Epithelial cell of proximal tubule (primary cell): Measurements from ENCODE around the gene CILP2. TPM values are rescaled to one million over a fixed set of nuclear protein-coding genes. Genes with fewer than 3 reads are reported as not detected.

ENCODE experiments used
- DNase-seq: peaks from one replicate; pipeline ENCODE4 v3.0.0-alpha.2; 2011; ENCODE audit warnings: low read depth
- H3K4me3 ChIP-seq: 2 replicates; pipeline ENCODE4 v1.5.1; 2011; ENCODE audit warnings: low read depth, mild to moderate bottlenecking, low read length
- total RNA-seq: library from RNA; depleted of rRNA; stranded (reverse); fragments of >200 nt; gene quantifications from 2 replicates; pipeline ENCODE4 v1.2.3, GENCODE V29; 2015
- TF ChIP-seq, protein P1 (sequence below): conservative IDR thresholded peaks from 2 replicates; pipeline ENCODE4 v1.5.1; 2012; ENCODE audit warnings: low read depth, mild to moderate bottlenecking, low read length

Gene CILP2
- total RNA-seq, 1 donor from 2014 or later: 0.06 TPM

DNA sequence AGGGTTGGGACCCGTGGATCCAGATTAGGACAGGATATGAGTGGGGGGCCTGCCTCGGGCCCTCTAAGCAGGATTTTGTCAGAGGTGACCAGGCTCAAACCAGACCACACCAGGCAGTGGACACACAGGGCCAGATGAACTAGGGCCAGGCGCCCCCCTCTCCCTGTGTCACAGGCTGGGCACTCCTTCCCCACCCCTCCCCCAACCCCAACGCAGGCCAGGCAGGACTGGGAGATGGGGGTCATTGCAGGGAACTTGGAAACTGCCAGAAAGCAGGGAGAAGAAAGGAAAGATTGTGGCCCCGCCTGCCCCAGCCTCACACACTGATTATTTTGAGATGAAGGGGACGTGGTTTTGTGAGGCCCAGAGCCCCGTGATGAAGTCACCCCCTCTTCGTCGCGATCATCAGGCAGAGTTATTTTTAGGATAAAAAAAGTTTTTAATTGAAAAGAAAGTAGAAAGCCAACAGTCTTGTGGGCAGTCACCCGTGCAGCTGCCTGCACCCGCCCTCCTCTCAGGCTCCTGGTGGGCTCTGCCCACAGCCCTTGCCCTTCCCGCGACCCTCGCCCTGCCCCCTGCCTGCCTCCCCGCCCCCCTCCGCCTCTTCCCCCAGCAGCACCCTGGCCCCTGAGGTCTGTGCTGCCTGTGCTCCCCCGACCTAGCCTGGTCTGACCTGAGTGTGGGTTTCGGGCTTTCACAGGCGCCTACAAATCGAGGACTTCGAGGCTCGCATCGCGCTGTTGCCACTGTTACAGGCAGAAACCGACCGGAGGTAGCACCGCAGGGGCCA is 11.3 kb upstream of the CILP2 start:
- no peak overlapping the region for H3K4me3 ChIP-seq
- no peak for DNase-seq
- TF ChIP-seq, protein P1, sequence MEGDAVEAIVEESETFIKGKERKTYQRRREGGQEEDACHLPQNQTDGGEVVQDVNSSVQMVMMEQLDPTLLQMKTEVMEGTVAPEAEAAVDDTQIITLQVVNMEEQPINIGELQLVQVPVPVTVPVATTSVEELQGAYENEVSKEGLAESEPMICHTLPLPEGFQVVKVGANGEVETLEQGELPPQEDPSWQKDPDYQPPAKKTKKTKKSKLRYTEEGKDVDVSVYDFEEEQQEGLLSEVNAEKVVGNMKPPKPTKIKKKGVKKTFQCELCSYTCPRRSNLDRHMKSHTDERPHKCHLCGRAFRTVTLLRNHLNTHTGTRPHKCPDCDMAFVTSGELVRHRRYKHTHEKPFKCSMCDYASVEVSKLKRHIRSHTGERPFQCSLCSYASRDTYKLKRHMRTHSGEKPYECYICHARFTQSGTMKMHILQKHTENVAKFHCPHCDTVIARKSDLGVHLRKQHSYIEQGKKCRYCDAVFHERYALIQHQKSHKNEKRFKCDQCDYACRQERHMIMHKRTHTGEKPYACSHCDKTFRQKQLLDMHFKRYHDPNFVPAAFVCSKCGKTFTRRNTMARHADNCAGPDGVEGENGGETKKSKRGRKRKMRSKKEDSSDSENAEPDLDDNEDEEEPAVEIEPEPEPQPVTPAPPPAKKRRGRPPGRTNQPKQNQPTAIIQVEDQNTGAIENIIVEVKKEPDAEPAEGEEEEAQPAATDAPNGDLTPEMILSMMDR: no peak

DNA sequence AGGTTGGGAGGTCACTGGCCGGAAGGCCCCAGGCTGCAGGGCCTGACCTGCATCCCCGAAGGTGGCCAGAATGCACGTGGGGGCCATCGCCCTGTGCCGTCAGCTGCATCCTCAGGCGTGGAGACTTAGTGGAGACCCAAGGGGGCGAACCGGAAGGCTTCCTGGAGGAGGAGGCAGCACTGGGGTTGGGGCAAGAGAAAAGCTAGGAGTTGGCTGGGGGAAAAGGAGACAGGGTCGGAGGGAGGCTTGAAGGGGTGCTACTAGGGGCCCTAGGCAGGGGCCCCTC is 10.8 kb upstream of the CILP2 start:
- H3K4me3 ChIP-seq: no peak overlapping the region
- TF ChIP-seq, protein P1: no peak
- no peak for DNase-seq

DNA sequence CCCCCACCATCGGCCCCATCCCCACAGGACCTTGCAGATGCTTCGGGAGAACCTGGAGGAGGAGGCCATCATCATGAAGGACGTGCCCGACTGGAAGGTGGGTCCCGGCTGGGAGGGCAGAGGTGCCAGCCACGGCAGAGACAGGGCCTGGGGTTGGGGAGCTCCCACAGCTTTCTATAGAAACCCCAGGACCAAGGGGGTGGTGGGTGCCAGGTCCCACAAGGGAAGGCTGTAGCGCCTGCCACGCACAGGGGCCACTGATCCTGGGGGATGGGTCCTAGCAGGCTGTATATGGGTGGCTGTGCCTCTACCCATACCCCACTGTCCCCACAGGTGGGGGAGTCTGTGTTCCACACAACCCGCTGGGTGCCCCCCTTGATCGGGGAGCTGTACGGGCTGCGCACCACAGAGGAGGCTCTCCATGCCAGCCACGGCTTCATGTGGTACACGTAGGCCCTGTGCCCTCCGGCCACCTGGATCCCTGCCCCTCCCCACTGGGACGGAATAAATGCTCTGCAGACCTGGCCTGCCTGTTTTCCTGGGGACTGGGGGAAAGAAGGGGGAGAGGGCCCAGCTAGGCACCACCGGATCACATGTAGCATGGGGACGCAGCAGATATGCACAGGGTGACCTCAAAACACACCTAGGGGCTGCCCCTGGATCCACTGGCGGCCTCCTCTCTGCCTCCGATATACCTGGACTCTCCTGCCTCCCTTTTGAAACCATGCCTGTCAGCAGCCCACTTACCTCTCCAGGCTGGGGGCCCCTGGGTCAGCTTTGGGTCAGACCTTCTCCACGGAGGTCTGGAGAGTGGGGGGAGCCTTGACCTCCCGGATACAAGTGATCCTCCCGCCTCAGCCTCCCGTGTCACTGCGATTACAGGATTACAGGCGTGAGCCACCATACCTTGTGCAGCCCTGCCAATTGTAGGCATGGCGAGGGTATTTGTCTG is 10.1 kb upstream of the CILP2 start:
- TF ChIP-seq, protein P1: no peak
- no peak overlapping the region for H3K4me3 ChIP-seq
- DNase-seq: no peak

DNA sequence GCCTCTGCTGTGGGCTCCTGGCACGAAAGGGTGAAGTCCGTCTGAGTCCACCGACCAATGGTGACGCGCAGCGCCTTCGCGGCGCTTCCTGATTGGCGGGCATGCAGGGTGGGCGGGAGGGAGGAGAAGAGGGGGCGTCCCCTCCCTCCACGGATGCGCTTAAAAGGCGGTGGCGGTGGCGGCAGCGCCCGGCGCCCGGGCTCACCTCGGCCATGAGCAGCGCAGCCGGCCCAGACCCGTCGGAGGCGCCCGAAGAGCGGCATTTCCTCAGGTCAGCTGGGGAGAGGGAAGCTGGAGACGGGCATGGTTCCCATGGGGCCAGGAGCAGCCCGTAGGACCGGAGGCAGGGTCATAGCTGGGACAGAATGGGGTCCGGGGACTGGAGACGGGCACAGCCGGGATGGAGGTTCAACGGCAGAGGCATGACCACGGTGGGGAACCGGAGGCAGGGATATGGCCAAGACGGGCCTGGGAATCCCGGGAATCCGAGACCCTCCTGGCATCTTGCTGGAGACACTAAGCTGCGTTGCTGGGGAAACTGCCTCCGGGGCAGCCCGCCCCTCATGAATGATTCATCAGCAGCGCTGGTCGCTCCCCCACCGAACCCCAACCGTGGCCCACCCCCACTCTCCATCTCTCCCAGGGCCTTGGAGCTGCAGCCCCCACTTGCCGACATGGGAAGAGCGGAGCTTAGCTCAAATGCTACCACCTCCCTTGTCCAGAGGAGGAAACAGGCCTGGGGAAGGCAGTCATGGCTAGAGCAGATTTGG is 9.2 kb upstream of the CILP2 start, which contains the start of gene YJEFN3:
TSS of gene YJEFN3 (plus strand) at position 191 of the 770 bp plus-strand sequence. CDS start at position 213, 22 bp downstream.
- no peak for DNase-seq
- TF ChIP-seq, protein P1: no peak
- H3K4me3 ChIP-seq: no peak within 1 kb of the TSS

DNA sequence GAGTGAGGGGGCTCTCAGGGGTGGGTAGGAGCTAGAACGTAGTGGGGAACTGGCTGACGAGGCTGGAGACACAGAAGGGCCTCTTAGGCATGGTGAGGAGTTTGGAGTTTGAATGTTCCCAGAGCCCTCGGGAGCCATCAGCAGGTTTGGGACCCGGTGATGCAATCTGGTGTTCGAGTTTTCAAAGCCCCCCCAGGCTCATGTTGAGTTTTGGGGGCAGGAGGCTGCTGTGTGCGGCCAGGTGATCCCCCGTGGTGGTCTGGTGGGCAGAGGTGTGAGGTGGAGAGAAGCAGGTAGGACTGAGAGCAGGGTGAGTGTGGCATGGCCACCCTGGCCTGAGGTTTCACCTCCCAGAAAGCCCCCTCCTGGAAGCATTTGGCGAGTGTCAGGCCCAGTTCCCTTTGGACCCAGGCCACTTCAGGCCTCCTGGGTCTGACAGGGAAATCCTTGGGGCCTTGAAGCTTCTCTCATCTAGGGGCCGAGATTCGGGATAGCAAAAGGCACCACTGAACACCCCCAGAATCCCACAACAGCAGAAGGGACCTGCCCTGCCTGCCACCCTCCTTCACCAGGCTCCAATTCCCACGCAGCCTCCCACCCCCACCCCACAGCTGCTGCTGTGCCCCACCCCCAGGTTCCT is 8.2 kb upstream of the CILP2 start:
- TF ChIP-seq, protein P1: no peak
- no peak for DNase-seq
- no peak overlapping the region for H3K4me3 ChIP-seq

DNA sequence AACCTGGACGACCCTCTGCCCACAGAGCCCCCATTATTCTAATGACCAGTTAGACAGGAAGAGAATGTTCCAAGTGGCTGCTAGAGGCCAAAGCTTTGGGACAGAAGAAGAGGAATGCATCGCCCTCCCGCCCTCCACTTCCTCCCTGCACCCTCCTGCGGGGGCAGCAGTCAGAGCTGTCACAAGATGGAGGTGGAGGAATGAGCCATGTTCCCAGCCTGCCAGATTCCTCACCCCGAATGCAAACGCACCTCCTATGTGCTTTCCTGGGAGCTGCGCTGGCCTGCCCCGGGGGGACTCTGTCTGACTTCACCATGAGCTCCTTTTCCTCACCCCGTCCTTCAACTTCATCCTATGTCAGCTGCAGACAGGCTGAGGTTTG is 7.7 kb upstream of the CILP2 start:
- DNase-seq: no peak
- TF ChIP-seq, protein P1: no peak
- no peak overlapping the region for H3K4me3 ChIP-seq
